Breast epithelium (tissue), 4 donors: Measurements from ENCODE around the gene PITPNM1. TPM values are rescaled to one million over a fixed set of nuclear protein-coding genes. Genes with fewer than 3 reads are reported as not detected.

Source experiments
- DNase-seq, 2 donors: peaks; one replicate each; pipeline ENCODE4 v3.0.0-alpha.2; 2019; ENCODE audit warnings: low spot score in 2 of 2
- H3K27ac ChIP-seq, 2 donors: fragments of 200-600 bp; sonication (generic) in 1 of 2; one replicate each; pipeline ENCODE4 v1.5.1; 2016 to 2019; ENCODE audit warnings: mild to moderate bottlenecking in 1 of 2
- H3K27me3 ChIP-seq, 2 donors: fragments of 200-600 bp; sonication (generic) in 1 of 2; one replicate each; pipeline versions ENCODE4 v1.5.1 to v1.6.0; 2017 to 2019; ENCODE audit warnings: control low read depth in 1 of 2, mild to moderate bottlenecking in 1 of 2
- H3K36me3 ChIP-seq: fragments of 200-600 bp; one replicate; pipeline ENCODE4 v1.5.1; 2019
- H3K4me1 ChIP-seq, 2 donors: fragments of 200-600 bp; sonication (generic); one replicate each; pipeline ENCODE4 v1.5.1; 2016 to 2019; ENCODE audit warnings: control low read depth in 1 of 2
- H3K4me3 ChIP-seq, 3 donors: fragments of 200-600 bp; sonication (generic); 1 replicate in 2 of 3; 2 replicates in 1 of 3; pipeline ENCODE4 v1.5.1; 2016 to 2019; ENCODE audit warnings: mild to moderate bottlenecking in 3 of 3, moderate library complexity in 2 of 3
- H3K9me3 ChIP-seq, 2 donors: fragments of 200-600 bp; sonication (generic) in 1 of 2; one replicate each; pipeline ENCODE4 v1.5.1; 2016 to 2019; ENCODE audit warnings: control low read depth in 1 of 2
- POLR2A ChIP-seq: fragments of 450-650 bp; IDR thresholded peaks from one replicate; pipeline ENCODE4 v1.6.1; 2016; ENCODE audit warnings: antibody characterized with exemption, mild to moderate bottlenecking, moderate library complexity
- POLR2AphosphoS5 ChIP-seq, 3 donors: sonication (generic); formaldehyde crosslinking; IDR thresholded peaks; one replicate each; pipeline ENCODE4 v1.6.1; 2017; ENCODE audit warnings: antibody characterized with exemption in 3 of 3
- intact Hi-C: fragments of 100-400 bp; cut with DNase I; formaldehyde crosslinking; loops from one replicate; pipeline ENCODE4 v1.15.1; 2023; ENCODE audit warnings: low total_unique reads
- total RNA-seq, 3 donors: library from RNA; depleted of rRNA; stranded (reverse); fragments of >200 nt; gene quantifications; one replicate each; pipeline ENCODE4 v1.1.0, GENCODE V29; 2016
- TF ChIP-seq, protein P1 (sequence below), 3 donors: fragments of 450-650 bp; IDR thresholded peaks; one replicate each; pipeline ENCODE4 v1.5.1; 2016 to 2017; ENCODE audit warnings: antibody characterized with exemption in 3 of 3, mild to moderate bottlenecking in 3 of 3, moderate library complexity in 3 of 3

Gene PITPNM1
- total RNA-seq, 3 donors from 2014 or later = 6.4 to 20.0 (median 11.7) TPM

GRCh38 chr11:67442504-67443404 is 62.4 kb downstream of the PITPNM1 start:
- intact Hi-C loops = no loop called here

More at GRCh38 chr11:67442504-67443404, 62.4 kb downstream of the PITPNM1 start:
- no peaks in the 10 kb centered on the region for H3K27me3 ChIP-seq
- no peaks in the 10 kb centered on the region for H3K9me3 ChIP-seq
- DNase-seq = no peak
- peaks cover 0 to 12% of the 10 kb centered on the region in 2 donors for H3K4me1 ChIP-seq
- peak overlapping the region; percentile 91 to 96 for H3K27ac ChIP-seq
- no peak for TF ChIP-seq POLR2AphosphoS5 (IDR thresholded peaks at IDR 0.05)
- TF ChIP-seq POLR2A = no peak
- TF ChIP-seq, protein P1, sequence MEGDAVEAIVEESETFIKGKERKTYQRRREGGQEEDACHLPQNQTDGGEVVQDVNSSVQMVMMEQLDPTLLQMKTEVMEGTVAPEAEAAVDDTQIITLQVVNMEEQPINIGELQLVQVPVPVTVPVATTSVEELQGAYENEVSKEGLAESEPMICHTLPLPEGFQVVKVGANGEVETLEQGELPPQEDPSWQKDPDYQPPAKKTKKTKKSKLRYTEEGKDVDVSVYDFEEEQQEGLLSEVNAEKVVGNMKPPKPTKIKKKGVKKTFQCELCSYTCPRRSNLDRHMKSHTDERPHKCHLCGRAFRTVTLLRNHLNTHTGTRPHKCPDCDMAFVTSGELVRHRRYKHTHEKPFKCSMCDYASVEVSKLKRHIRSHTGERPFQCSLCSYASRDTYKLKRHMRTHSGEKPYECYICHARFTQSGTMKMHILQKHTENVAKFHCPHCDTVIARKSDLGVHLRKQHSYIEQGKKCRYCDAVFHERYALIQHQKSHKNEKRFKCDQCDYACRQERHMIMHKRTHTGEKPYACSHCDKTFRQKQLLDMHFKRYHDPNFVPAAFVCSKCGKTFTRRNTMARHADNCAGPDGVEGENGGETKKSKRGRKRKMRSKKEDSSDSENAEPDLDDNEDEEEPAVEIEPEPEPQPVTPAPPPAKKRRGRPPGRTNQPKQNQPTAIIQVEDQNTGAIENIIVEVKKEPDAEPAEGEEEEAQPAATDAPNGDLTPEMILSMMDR (IDR thresholded peaks at IDR 0.05) = no peak
- H3K36me3 ChIP-seq = no peaks in the 10 kb centered on the region
- peak overlapping the region; percentile 77 to 88 (median 79) for H3K4me3 ChIP-seq

Other genes with a start within 250 kb of the PITPNM1 start
- gene GRK2, start 238.9 kb downstream of the PITPNM1 start, total RNA-seq = 10 to 100 TPM; 41.1 to 52.8 (median 52.1) TPM
- gene ANKRD13D, start 216.1 kb downstream of the PITPNM1 start, total RNA-seq = 10 to 100 TPM; 23.7 to 51.8 (median 40.7) TPM
- 10 to 100 TPM; 28.8 to 55.2 (median 34.4) TPM for gene SSH3, start 201.8 kb downstream of the PITPNM1 start, total RNA-seq
- 10 to 100 TPM; 48.7 to 91.5 (median 69.2) TPM for gene POLD4, start 151.8 kb downstream of the PITPNM1 start, total RNA-seq
- 10 to 100 TPM in 2 of 3 donors, 1 to 10 TPM in 1; 3.2 to 11.1 (median 10.2) TPM for gene CLCF1, start 131.8 kb downstream of the PITPNM1 start, total RNA-seq
- gene RAD9A, start 113.4 kb downstream of the PITPNM1 start, total RNA-seq = 10 to 100 TPM; 11.0 to 31.0 (median 24.6) TPM
- gene PPP1CA, start 103.5 kb downstream of the PITPNM1 start, total RNA-seq = 10 to 100 TPM; 73.1 to 91.9 (median 76.7) TPM
- 1 to 10 TPM in 2 of 3 donors, under 1 TPM in 1; 0.66 to 2.0 (median 1.6) TPM for gene TBC1D10C, start 101.3 kb downstream of the PITPNM1 start, total RNA-seq
- gene CARNS1, start 89.7 kb downstream of the PITPNM1 start, total RNA-seq = 1 to 10 TPM in 1 of 3 donors, under 1 TPM in 2; 0.16 to 4.2 (median 0.66) TPM
- 10 to 100 TPM; 28.0 to 41.6 (median 40.1) TPM for gene RPS6KB2, start 76.9 kb downstream of the PITPNM1 start, total RNA-seq
- gene PTPRCAP, start 67.7 kb downstream of the PITPNM1 start, total RNA-seq = 1 to 10 TPM; 2.1 to 9.2 (median 8.0) TPM
- gene CORO1B, start 61.9 kb downstream of the PITPNM1 start, total RNA-seq = 10 to 100 TPM; 73.6 to 84.3 (median 80.0) TPM
- gene GPR152, start 52.6 kb downstream of the PITPNM1 start, total RNA-seq = not detected
- 10 to 100 TPM in 1 of 3 donors, 1 to 10 TPM in 2; 3.5 to 10.7 (median 3.9) TPM for gene CABP4, start 50.0 kb downstream of the PITPNM1 start, total RNA-seq
- gene TMEM134, start 36.1 kb downstream of the PITPNM1 start, total RNA-seq = 10 to 100 TPM; 37.8 to 54.2 (median 42.3) TPM
- gene AIP, start 22.3 kb downstream of the PITPNM1 start, total RNA-seq = 10 to 100 TPM; 66.4 to 84.5 (median 69.8) TPM
- 10 to 100 TPM; 32.1 to 35.4 (median 32.8) TPM for gene CDK2AP2, start 2.8 kb upstream of the PITPNM1 start, total RNA-seq
- not detected for gene CABP2, start 18.1 kb upstream of the PITPNM1 start, total RNA-seq
- gene GSTP1, start 78.4 kb upstream of the PITPNM1 start, total RNA-seq = 1,000 to 10,000 TPM in 2 of 3 donors, 100 to 1,000 TPM in 1; 552 to 1,029 (median 1,013) TPM
- gene NDUFV1, start 101.6 kb upstream of the PITPNM1 start, total RNA-seq = 100 to 1,000 TPM; 159 to 222 (median 186) TPM
- gene NUDT8, start 124.6 kb upstream of the PITPNM1 start, total RNA-seq = 10 to 100 TPM in 2 of 3 donors, 1 to 10 TPM in 1; 9.7 to 15.1 (median 12.0) TPM
- not detected for gene TBX10, start 134.4 kb upstream of the PITPNM1 start, total RNA-seq
- under 1 TPM in 2 of 3 donors, not detected in 1; 0.66 to 0.73 TPM for gene ACY3, start 145.4 kb upstream of the PITPNM1 start, total RNA-seq
- gene ALDH3B2, start 169.3 kb upstream of the PITPNM1 start, total RNA-seq = 10 to 100 TPM in 2 of 3 donors, under 1 TPM in 1; 0.32 to 62.3 (median 44.1) TPM